Activated CD4-positive, alpha-beta T cell treated with anti-CD3 and anti-CD28 coated beads, Interleukin-2, amount 10 ng/mL, durations not matched to agents 7 days and 5 days (primary cell): ENCODE measurements around the gene MOB1B. TPM values are rescaled to one million over a fixed set of nuclear protein-coding genes. Genes with fewer than 3 reads are reported as not detected.
"Not testable (repeated sequence)": the region's sequence is repeated elsewhere in the genome, so short reads cannot be mapped to it uniquely, and the experiment has no call there.

Source experiments
- CTCF ChIA-PET: fragments of 350-600 bp; sonication (Branson Sonifier 250); formaldehyde crosslinking; loops from one replicate; lab custom pipeline; 2021; ENCODE audit warnings: antibody characterized with exemption; lab: Charles Lee
- POLR2A ChIA-PET: fragments of 350-600 bp; sonication (Branson Sonifier 250); formaldehyde crosslinking; loops from one replicate; lab custom pipeline; 2021; ENCODE audit warnings: antibody characterized with exemption; lab: Charles Lee
- DNase-seq: peaks from one replicate; pipeline ENCODE4 v3.0.0-alpha.2; 2020
- H3K27ac Mint-ChIP-seq: one replicate; pipeline ENCODE4 v1.8.0; 2021; ENCODE audit warnings: mild to moderate bottlenecking, moderate library complexity, mixed read lengths
- H3K27me3 Mint-ChIP-seq: one replicate; pipeline ENCODE4 v1.8.0; 2021; ENCODE audit warnings: mixed read lengths
- H3K36me3 Mint-ChIP-seq: one replicate; pipeline ENCODE4 v1.8.0; 2021; ENCODE audit warnings: low read depth, mixed read lengths
- H3K4me1 Mint-ChIP-seq: one replicate; pipeline ENCODE4 v1.8.0; 2021; ENCODE audit warnings: mixed read lengths
- H3K4me3 Mint-ChIP-seq: one replicate; pipeline ENCODE4 v1.8.0; 2021; ENCODE audit warnings: mild to moderate bottlenecking, moderate library complexity, mixed read lengths
- H3K9me3 Mint-ChIP-seq: one replicate; pipeline ENCODE4 v1.8.0; 2021; ENCODE audit warnings: mixed read lengths
- total RNA-seq, 2 experiments: library from RNA; stranded (reverse); gene quantifications; one replicate each; pipeline ENCODE4 v1.2.3, GENCODE V29; 2021

Gene MOB1B
- total RNA-seq, 2 experiments from 2014 or later = 14.5 to 18.1 TPM

- DNase-seq = no peak
- no peak overlapping the region for H3K4me3 Mint-ChIP-seq
- H3K27me3 Mint-ChIP-seq = no peaks in the 10 kb centered on the region
- ChIA-PET POLR2A (no interaction called here), CTCF (no interaction called here)
- peaks cover 3% of the 10 kb centered on the region for H3K36me3 Mint-ChIP-seq
- H3K9me3 Mint-ChIP-seq = no peaks in the 10 kb centered on the region
- no peaks in the 10 kb centered on the region for H3K4me1 Mint-ChIP-seq
- H3K27ac Mint-ChIP-seq = no peak overlapping the region
Measured at GRCh38 chr4:70984106-70984505, 81.9 kb downstream of the MOB1B start.

DNA sequence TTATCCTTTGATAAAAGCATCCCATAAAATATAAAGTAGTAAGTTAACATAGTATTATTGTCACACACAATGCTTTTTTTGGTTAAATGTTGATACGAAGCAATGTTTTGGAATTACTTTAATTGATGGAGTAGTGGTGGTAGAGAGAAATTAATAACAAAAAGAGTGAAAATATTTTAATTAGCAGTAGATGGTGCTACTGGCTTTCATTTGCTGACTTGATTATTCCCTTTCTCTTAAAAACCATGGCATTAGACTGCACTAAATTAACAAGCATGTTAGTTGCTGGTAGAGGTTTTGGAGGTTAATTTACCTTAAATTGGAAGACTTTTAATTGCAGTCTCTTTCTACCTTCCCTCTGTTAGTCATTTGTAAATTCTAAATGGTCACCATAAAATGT, 82.4 kb downstream of the MOB1B start:
- Mint-ChIP-seq H3K27ac (no peak overlapping the region), H3K4me3 (no peak overlapping the region), H3K27me3 (no peaks in the 10 kb centered on the region), H3K36me3 (no peaks in the 10 kb centered on the region), H3K4me1 (no peaks in the 10 kb centered on the region), H3K9me3 (no peaks in the 10 kb centered on the region)
- CTCF ChIA-PET = no interaction called here
- DNase-seq = no peak
- POLR2A ChIA-PET = no interaction called here

DNA sequence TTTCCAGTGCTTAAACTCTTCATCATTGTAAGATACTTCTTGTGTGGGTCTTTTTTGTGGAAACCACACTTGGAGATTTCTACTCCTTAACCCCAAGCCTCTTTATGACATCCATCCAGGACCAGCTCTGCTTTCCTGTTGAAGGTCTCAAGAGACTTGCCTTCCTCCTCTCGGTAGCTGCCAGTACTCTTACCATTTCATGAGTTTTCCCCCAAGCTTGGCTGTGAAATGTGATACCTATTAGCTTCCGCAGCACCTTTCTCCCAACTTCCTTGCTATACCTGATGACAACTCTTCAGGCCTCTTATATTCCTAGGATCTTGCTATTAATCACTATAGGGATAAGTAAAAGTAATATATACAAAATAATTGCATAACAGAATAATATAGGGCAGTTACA, 89.4 kb downstream of the MOB1B start:
- peaks cover 31% of the 10 kb centered on the region for H3K36me3 Mint-ChIP-seq
- no peak for DNase-seq
- H3K27ac Mint-ChIP-seq = no peak overlapping the region
- peaks cover 29% of the 10 kb centered on the region for H3K4me1 Mint-ChIP-seq
- no peaks in the 10 kb centered on the region for H3K27me3 Mint-ChIP-seq
- ChIA-PET POLR2A (interaction anchor here (0.6 kb wide), 1 partner anchor 237 kb away, joined by 3 read pairs; no protein-coding TSS in a partner anchor), CTCF (no interaction called here)
- no peak overlapping the region for H3K4me3 Mint-ChIP-seq
- H3K9me3 Mint-ChIP-seq = no peaks in the 10 kb centered on the region

GRCh38 chr4:70992391-70992881, 90.3 kb downstream of the MOB1B start:
- Mint-ChIP-seq H3K36me3 (peaks cover 38% of the 10 kb centered on the region), H3K27me3 (no peaks in the 10 kb centered on the region), H3K9me3 (no peaks in the 10 kb centered on the region), H3K4me3 (peak overlapping the region; percentile 97), H3K27ac (peak overlapping the region; percentile 91), H3K4me1 (peaks cover 37% of the 10 kb centered on the region)
- DNase-seq = no peak
- ChIA-PET POLR2A (no interaction called here), CTCF (interaction anchor here (1.0 kb wide), 1 partner anchor 15 kb away, joined by 4 read pairs; no protein-coding TSS in a partner anchor)

GRCh38 chr4:70993181-70994068, 91.3 kb downstream of the MOB1B start, which contains the start of gene DCK:
TSS of gene DCK (plus strand) at chr4:70993649. CDS start at chr4:70993836, 187 bp downstream.
- Mint-ChIP-seq H3K27ac (peak within 1 kb of the TSS; percentile 91), H3K36me3 (peaks cover 43% of the 10 kb centered on the region), H3K4me3 (peak within 1 kb of the TSS; percentile 97), H3K9me3 (no peaks in the 10 kb centered on the region), H3K4me1 (peaks cover 45% of the 10 kb centered on the region), H3K27me3 (no peaks in the 10 kb centered on the region)
- CTCF ChIA-PET = interaction anchor here (0.6 to 2.6 kb wide), 9 partner anchors 10 to 270 kb away, joined by 3 to 8 read pairs (median 4); partner anchors contain the start of gene GRSF1
- POLR2A ChIA-PET = interaction anchor here (0.6 kb wide), 1 partner anchor 366 kb away, joined by 3 read pairs; no protein-coding TSS in a partner anchor
- DNase-seq = peak; percentile 84

GRCh38 chr4:70994069-70994366, 91.8 kb downstream of the MOB1B start:
- peak overlapping the region; percentile 87 for H3K27ac Mint-ChIP-seq

DNA sequence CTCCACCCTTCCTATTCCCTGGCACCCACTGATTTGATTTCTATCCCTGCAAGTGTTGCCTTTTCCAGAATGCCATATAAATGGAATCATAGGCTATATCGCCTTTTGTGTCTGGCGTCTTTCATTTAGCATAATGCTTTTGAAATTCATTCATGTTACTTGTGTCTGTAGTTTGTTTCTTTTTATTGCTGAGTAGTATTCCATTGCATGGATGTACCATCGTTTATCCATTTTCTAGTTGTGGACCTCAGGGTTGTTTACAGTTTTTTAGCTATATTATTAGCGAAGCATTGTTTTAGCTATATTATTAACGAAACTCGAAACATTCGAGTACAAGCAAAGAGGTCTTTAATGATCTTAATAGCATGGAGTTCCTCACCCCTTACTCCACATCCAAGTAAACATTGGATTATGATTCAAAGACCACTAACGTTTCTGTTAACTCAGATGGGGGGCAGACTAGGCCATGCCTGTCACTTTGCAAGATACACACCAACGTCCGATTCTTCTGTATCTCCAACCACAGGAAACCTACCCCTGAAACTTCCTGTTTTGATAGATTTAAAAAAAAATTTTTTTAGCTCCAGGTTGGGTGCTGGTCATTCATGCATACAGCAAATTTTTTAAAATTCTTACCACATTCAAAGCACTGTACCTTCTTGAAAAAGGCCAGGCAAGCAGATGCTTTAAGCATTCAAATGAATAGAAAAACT, 92.4 kb downstream of the MOB1B start:
- no peak for DNase-seq
- H3K9me3 Mint-ChIP-seq = peaks cover 3% of the 10 kb centered on the region
- peaks cover 53% of the 10 kb centered on the region for H3K36me3 Mint-ChIP-seq
- no peaks in the 10 kb centered on the region for H3K27me3 Mint-ChIP-seq
- POLR2A ChIA-PET = no interaction called here
- CTCF ChIA-PET = interaction anchor here (1.1 to 2.6 kb wide), 3 partner anchors 9 to 155 kb away, joined by 3 to 8 read pairs (median 8); partner anchors contain the start of gene GRSF1
- peak overlapping the region; percentile 97 for H3K4me3 Mint-ChIP-seq
- peak overlapping the region; percentile 87 for H3K27ac Mint-ChIP-seq
- peaks cover 55% of the 10 kb centered on the region for H3K4me1 Mint-ChIP-seq

More at GRCh38 chr4:70994069-70994366, 91.8 kb downstream of the MOB1B start:
- POLR2A ChIA-PET = interaction anchor here (0.6 kb wide), 1 partner anchor 367 kb away, joined by 3 read pairs; no protein-coding TSS in a partner anchor
- CTCF ChIA-PET = interaction anchor here (0.6 to 2.6 kb wide), 8 partner anchors 10 to 271 kb away, joined by 3 to 8 read pairs (median 4); partner anchors contain the start of gene GRSF1
- peak overlapping the region; percentile 97 for H3K4me3 Mint-ChIP-seq
- no peak for DNase-seq
- peaks cover 48% of the 10 kb centered on the region for H3K36me3 Mint-ChIP-seq
- peaks cover under 1% of the 10 kb centered on the region for H3K9me3 Mint-ChIP-seq
- peaks cover 49% of the 10 kb centered on the region for H3K4me1 Mint-ChIP-seq
- H3K27me3 Mint-ChIP-seq = no peaks in the 10 kb centered on the region

- peak; percentile 42 for DNase-seq
- ChIA-PET CTCF (interaction anchor here (0.6 to 2.6 kb wide), 2 partner anchors 14 to 80 kb away, joined by 3 to 8 read pairs; no protein-coding TSS in a partner anchor), POLR2A (no interaction called here)
- peak overlapping the region; percentile 97 for H3K4me3 Mint-ChIP-seq
- H3K36me3 Mint-ChIP-seq = peaks cover 68% of the 10 kb centered on the region
- H3K27ac Mint-ChIP-seq = peak overlapping the region; percentile 87
- H3K27me3 Mint-ChIP-seq = no peaks in the 10 kb centered on the region
- peaks cover 15% of the 10 kb centered on the region for H3K9me3 Mint-ChIP-seq
- peaks cover 67% of the 10 kb centered on the region for H3K4me1 Mint-ChIP-seq
Measured at GRCh38 chr4:70996018-70996360, 93.8 kb downstream of the MOB1B start.

- ChIA-PET CTCF (interaction anchor here (1.0 kb wide), 1 partner anchor 10 kb away, joined by 5 read pairs; no protein-coding TSS in a partner anchor), POLR2A (no interaction called here)
- Mint-ChIP-seq H3K4me1 (peaks cover 75% of the 10 kb centered on the region), H3K9me3 (peaks cover 24% of the 10 kb centered on the region), H3K27ac (peak overlapping the region; percentile 87), H3K36me3 (peaks cover 78% of the 10 kb centered on the region), H3K4me3 (peak overlapping the region; percentile 97), H3K27me3 (no peaks in the 10 kb centered on the region)
- DNase-seq = no peak
Measured at GRCh38 chr4:70997036-70997435, 94.9 kb downstream of the MOB1B start.

DNA sequence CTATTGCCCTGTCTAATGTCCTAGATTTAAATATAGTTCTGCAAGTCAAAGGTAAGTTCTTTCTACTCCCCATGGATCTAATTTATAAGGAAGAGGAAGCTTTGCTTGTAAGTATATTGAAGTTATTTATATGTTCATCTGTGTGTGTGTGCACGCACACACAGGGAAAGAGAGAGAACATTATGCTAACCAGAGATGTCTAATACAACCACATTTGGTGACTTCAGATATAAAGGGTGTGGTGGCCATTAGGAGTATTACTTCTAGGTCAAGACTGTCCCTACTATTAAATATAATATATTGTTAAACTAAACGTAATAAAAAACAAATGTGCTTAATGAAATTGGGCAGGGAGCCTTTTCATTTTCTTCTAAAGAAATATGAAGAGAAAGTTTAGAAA, 95.4 kb downstream of the MOB1B start:
- CTCF ChIA-PET = no interaction called here
- Mint-ChIP-seq H3K27ac (peak overlapping the region; percentile 87), H3K36me3 (peaks cover 82% of the 10 kb centered on the region), H3K9me3 (peaks cover 27% of the 10 kb centered on the region), H3K4me1 (peaks cover 75% of the 10 kb centered on the region), H3K4me3 (peak overlapping the region; percentile 97), H3K27me3 (no peaks in the 10 kb centered on the region)
- POLR2A ChIA-PET = no interaction called here
- DNase-seq = no peak

DNA sequence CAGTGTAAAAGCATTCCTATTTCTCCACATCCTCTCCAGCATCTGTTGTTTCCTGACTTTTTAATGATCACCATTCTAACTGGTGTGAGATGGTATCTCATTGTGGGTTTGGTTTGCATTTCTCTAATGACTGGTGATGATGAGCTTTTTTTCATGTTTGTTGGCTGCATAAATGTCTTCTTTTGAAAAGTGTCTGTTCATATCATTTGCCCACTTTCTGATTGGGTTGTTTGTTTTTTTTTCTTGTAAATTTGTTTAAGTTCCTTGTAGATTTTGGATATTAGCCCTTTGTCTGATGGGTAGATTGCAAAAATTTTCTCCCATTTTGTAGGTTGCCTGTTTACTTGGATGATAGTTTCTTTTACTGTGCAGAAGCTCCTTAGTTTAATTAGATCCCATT, 97.5 kb downstream of the MOB1B start:
- DNase-seq, POLR2A ChIA-PET, H3K27ac Mint-ChIP-seq, H3K4me3 Mint-ChIP-seq, H3K27me3 Mint-ChIP-seq: not testable (repeated sequence)
- CTCF ChIA-PET = interaction anchor here (0.9 kb wide), 1 partner anchor 272 kb away, joined by 4 read pairs; no protein-coding TSS in a partner anchor
- Mint-ChIP-seq H3K36me3 (peaks cover 91% of the 10 kb centered on the region), H3K4me1 (peaks cover 89% of the 10 kb centered on the region), H3K9me3 (peaks cover 27% of the 10 kb centered on the region)

DNA sequence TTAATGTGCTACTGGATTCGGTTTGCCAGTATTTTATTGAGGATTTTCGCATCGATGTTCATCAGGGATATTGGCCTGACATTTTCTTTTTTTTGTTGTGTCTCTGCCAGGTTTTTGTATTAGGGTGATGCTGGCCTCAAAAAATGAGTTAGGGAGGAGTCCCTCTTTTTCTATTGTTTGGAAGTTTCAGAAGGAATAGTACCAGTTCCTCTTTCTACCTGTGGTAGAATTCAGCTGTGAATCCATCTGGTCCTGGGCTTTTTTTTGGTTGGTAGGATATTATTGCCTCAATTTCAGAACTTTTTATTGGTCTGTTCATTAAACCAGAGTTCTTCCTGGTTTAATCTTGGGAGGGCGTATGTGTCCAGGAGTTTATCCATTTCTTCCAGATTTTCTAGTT, 99.2 kb downstream of the MOB1B start:
- POLR2A ChIA-PET, DNase-seq, CTCF ChIA-PET, H3K4me3 Mint-ChIP-seq, H3K27me3 Mint-ChIP-seq, H3K27ac Mint-ChIP-seq: not testable (repeated sequence)
- Mint-ChIP-seq H3K9me3 (peaks cover 27% of the 10 kb centered on the region), H3K36me3 (peaks cover 76% of the 10 kb centered on the region), H3K4me1 (peaks cover 88% of the 10 kb centered on the region)
